ENCODE data around the gene SMAD3. TPM values are rescaled to one million over a fixed set of nuclear protein-coding genes. Genes with fewer than 3 reads are reported as not detected.

SMAD3 gene
- total RNA-seq, 2 donors from 2014 or later, result 19.7 to 52.4 TPM

DNA sequence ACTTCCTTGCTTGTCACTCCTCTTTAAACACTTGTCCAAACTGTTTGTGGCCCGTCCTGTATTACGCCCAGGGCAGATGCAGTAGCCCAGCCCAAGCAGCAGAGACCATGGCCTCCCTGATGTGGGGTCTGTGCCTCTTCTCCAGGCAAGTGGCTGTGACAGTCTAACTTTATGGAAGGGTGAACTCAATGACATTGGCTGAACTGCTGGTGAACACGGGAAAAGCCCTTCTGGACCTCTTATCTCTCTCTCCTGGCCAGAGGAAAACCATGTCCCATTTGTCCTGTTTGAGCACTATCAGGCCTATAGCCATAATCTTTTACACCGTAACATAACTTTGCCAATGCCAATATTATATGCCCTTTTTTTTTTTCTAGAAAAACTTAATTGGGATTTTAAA is 67.6 kb downstream of the SMAD3 start:
- H3K27ac ChIP-seq, result peak overlapping the region in 2 of 4 donors; percentile 6 to 81

DNA sequence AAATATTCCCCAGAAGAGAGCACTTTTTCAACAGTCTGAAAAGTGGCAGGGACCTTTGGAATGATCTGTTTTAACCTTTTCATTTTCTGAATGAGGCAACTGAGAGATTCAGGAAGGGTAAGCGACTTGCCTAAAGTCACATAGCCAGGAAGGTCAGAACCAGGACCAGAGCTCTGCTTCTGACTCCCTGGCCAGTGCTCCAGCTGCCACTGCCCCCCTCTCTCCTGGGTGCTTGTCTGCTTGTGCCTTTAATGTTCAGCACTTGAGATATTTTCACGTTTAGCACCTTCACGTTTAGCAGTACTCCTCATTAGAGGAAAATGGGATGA is 68.3 kb downstream of the SMAD3 start:
- no peak for ATAC-seq
- H3K36me3 ChIP-seq (replicated peaks in 1 of 2; ENCODE audit: insufficient read depth in 1 of 2, low read depth in 2 of 2), result no peaks in the 10 kb centered on the region
- intact Hi-C loops (cut with DNase I), result no loop called here
- no peak for DNase-seq
- H3K9me3 ChIP-seq, result no peaks in the 10 kb centered on the region
- TF ChIP-seq, protein P1, sequence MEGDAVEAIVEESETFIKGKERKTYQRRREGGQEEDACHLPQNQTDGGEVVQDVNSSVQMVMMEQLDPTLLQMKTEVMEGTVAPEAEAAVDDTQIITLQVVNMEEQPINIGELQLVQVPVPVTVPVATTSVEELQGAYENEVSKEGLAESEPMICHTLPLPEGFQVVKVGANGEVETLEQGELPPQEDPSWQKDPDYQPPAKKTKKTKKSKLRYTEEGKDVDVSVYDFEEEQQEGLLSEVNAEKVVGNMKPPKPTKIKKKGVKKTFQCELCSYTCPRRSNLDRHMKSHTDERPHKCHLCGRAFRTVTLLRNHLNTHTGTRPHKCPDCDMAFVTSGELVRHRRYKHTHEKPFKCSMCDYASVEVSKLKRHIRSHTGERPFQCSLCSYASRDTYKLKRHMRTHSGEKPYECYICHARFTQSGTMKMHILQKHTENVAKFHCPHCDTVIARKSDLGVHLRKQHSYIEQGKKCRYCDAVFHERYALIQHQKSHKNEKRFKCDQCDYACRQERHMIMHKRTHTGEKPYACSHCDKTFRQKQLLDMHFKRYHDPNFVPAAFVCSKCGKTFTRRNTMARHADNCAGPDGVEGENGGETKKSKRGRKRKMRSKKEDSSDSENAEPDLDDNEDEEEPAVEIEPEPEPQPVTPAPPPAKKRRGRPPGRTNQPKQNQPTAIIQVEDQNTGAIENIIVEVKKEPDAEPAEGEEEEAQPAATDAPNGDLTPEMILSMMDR (IDR thresholded peaks at IDR 0.05), result no peak
- no peak for TF ChIP-seq POLR2A (IDR thresholded peaks at IDR 0.05)
- peaks cover 83% of the 10 kb centered on the region for H3K4me1 ChIP-seq
- H3K4me3 ChIP-seq, result no peak overlapping the region
- no peaks in the 10 kb centered on the region for H3K27me3 ChIP-seq
- 33 to 40% methylated on average over 3 of the region's 3 CpGs for WGBS, 2 donors
- peak overlapping the region; percentile 11 to 81 (median 70) for H3K27ac ChIP-seq

More for the DNA sequence above, 67.6 kb downstream of the SMAD3 start:
- DNase-seq, result no peak
- H3K36me3 ChIP-seq (replicated peaks in 1 of 2; ENCODE audit: insufficient read depth in 1 of 2, low read depth in 2 of 2), result no peaks in the 10 kb centered on the region
- ATAC-seq, result no peak
- no peaks in the 10 kb centered on the region for H3K9me3 ChIP-seq
- no peak overlapping the region for H3K4me3 ChIP-seq
- TF ChIP-seq, protein P1 (IDR thresholded peaks at IDR 0.05), result no peak
- no peak for TF ChIP-seq POLR2A (IDR thresholded peaks at IDR 0.05)
- H3K27me3 ChIP-seq, result no peaks in the 10 kb centered on the region
- 38 to 55% methylated on average over 4 of the region's 4 CpGs for WGBS, 2 donors
- H3K4me1 ChIP-seq, result peaks cover 81% of the 10 kb centered on the region
- intact Hi-C loops (cut with DNase I), result no loop called here

DNA sequence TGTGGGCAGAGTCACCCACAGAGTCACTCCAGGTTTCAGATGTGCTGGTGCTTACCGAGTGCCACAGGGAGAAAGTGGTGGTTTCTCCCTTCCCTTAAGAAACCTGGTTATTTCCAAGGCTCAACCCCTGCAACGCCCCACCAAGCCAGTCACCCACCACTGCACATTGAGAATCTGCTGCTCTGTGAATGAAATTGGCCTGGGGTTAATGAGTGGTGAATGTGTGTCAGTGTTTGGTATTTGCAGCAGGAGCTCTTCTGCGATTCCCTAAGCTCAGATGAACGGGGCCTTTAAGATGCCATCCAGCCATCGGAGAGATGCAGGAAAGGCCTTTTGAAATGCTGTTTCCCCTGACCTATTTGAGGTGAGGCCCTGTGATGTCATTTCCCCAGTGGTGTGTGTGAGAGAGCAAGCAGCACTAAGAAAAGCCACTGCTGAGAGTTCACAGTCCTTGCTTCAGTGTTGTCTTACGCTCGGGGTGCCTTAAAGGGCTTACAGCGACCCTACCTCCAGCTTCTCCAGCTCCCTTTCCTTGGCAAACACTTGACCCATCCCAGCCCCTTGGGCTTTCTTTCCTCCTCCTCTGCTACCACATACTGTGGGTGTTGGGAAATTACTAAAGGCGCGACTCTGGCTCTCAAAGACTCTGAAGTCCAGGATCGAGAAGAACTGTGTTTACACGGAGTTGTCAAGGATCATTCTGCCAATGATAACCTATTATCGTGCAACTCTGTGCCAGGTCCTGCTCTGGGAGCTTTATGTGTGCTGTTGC is 68.9 kb downstream of the SMAD3 start:
- H3K4me1 ChIP-seq, result peaks cover 88% of the 10 kb centered on the region
- no peak overlapping the region for H3K4me3 ChIP-seq
- H3K27ac ChIP-seq, result peak overlapping the region; percentile 40 to 81 (median 70)
- TF ChIP-seq, protein P1 (IDR thresholded peaks at IDR 0.05), result no peak
- TF ChIP-seq POLR2A (IDR thresholded peaks at IDR 0.05), result peak in 1 of 3 donors; percentile 11
- DNase-seq (peak in 1 of 4 donors; percentile 41), ATAC-seq (no peak)
- no peaks in the 10 kb centered on the region for H3K27me3 ChIP-seq
- 20 to 23% methylated on average over 12 to 13 of the region's 13 CpGs for WGBS, 2 donors
- no peaks in the 10 kb centered on the region for H3K9me3 ChIP-seq
- intact Hi-C loops (cut with DNase I), result no loop called here
- no peaks in the 10 kb centered on the region for H3K36me3 ChIP-seq (replicated peaks in 1 of 2; ENCODE audit: insufficient read depth in 1 of 2, low read depth in 2 of 2)

DNA sequence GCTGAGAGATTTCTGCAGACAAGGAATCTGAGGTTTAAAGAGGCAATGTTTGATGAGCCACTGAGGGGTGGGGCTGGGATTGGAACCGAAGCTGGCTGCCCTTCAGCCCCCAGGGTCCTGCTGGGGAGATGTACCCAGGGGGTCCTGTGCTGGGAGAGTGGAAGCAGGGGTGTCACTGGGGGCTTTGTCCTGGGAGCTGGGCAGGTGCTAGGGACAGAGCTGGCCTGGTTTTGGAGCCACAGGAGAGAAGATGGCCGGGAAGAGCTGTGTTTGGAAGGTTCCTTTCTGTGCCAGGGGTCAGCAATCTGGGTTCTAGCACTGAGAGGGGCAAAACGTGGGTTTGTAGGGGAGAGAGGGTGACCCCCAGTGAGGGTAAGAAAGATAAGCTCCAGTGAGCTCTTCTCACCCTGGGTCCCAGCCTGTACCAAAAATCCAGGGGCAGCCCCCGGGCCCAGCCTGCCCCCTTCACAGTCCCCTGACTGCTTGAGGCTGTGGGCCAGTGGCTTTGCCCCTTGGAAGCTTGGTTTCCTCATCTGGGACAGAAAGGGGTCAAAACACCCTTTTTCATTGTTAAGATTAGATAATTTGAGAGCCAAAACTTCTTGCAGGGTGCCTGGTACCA is 69.6 kb downstream of the SMAD3 start:
- peaks cover 95% of the 10 kb centered on the region for H3K4me1 ChIP-seq
- no peak overlapping the region for H3K4me3 ChIP-seq
- TF ChIP-seq POLR2A (IDR thresholded peaks at IDR 0.05), result no peak
- TF ChIP-seq, protein P1 (IDR thresholded peaks at IDR 0.05), result no peak

More for the DNA sequence above, 69.6 kb downstream of the SMAD3 start:
- 23 to 31% methylated on average over 4 of the region's 4 CpGs for WGBS, 2 donors
- Histone ChIP-seq H3K36me3 (replicated peaks in 1 of 2; ENCODE audit: insufficient read depth in 1 of 2, low read depth in 2 of 2) (no peaks in the 10 kb centered on the region), H3K9me3 (no peaks in the 10 kb centered on the region), H3K27ac (peak overlapping the region; percentile 40 to 81 (median 70)), H3K27me3 (no peaks in the 10 kb centered on the region)
- DNase-seq, result no peak
- intact Hi-C loops (cut with DNase I), result no loop called here
- no peak for ATAC-seq

Data from body of pancreas (tissue), 4 donors.